SK-N-SH (cell line): ENCODE results near the gene CDKAL1. TPM values are rescaled to one million over a fixed set of nuclear protein-coding genes. Genes with fewer than 3 reads are reported as not detected.

ENCODE experiments used
- CTCF ChIA-PET: fragments of 300-600, 350-600 bp; formaldehyde crosslinking; extraction: SDS; loops from one replicate; lab custom pipeline; 2021; lab: Yijun Ruan, JAX
- POLR2A ChIA-PET: fragments of 350-600 bp; sonication (Branson Sonifier 250); formaldehyde crosslinking; extraction: SDS; loops from one replicate; lab custom pipeline; 2020; ENCODE audit warnings: antibody characterized with exemption, inconsistent platforms; lab: Yijun Ruan, JAX
- DNase-seq: peaks from one replicate; pipeline ENCODE4 v3.0.0; 2012
- H2AFZ ChIP-seq: fragments of 200-600 bp; sonication (generic); 2 replicates; pipeline ENCODE4 v1.8.1; 2016; ENCODE audit warnings: antibody characterized with exemption, mild to moderate bottlenecking, low read depth
- H3F3A ChIP-seq: fragments of 200-600 bp; sonication (generic); replicated peaks from 2 replicates; pipeline ENCODE3; 2016; ENCODE audit warnings: antibody characterized with exemption, mild to moderate bottlenecking; ENCODE audit not compliant: insufficient read depth
- H3K27ac ChIP-seq, 2 experiments: fragments of 200-500 bp in 1 of 2; fragments of 200-600 bp in 1 of 2; sonication (Bioruptor generic) in 1 of 2; sonication (generic), shearing (Covaris generic) in 1 of 2; 2 replicates each; pipeline versions ENCODE4 v1.5.1 to v1.6.1; 2014 to 2016; ENCODE audit warnings: low read depth in 2 of 2, inconsistent platforms in 1 of 2, low read length in 1 of 2, mild to moderate bottlenecking in 1 of 2, mixed read lengths in 1 of 2
- H3K27me3 ChIP-seq: fragments of 200-600 bp; sonication (generic), shearing (Covaris generic); 2 replicates; pipeline ENCODE4 v1.6.1; 2016; ENCODE audit warnings: mixed run types; ENCODE audit not compliant: insufficient read depth
- H3K36me3 ChIP-seq, 2 experiments: fragments of 200-500 bp in 1 of 2; fragments of 200-600 bp in 1 of 2; sonication (Bioruptor generic) in 1 of 2; sonication (generic) in 1 of 2; replicated peaks in 1 of 2; 2 replicates each; pipeline versions ENCODE3 to v1.5.1; 2014 to 2016; ENCODE audit warnings: low read length in 1 of 2, mild to moderate bottlenecking in 1 of 2; ENCODE audit not compliant: insufficient read depth in 2 of 2, control insufficient read depth in 1 of 2
- H3K4me1 ChIP-seq, 2 experiments: fragments of 200-500 bp in 1 of 2; fragments of 200-600 bp in 1 of 2; sonication (Bioruptor generic) in 1 of 2; sonication (generic), shearing (Covaris generic) in 1 of 2; 2 replicates each; pipeline versions ENCODE4 v1.5.1 to v1.6.1; 2014 to 2016; ENCODE audit warnings: low read depth in 1 of 2, low read length in 1 of 2, mixed run types in 1 of 2; ENCODE audit not compliant: insufficient read depth in 2 of 2, control insufficient read depth in 1 of 2
- H3K4me2 ChIP-seq: fragments of 200-600 bp; sonication (generic), shearing (Covaris generic); 2 replicates; pipeline ENCODE4 v1.6.1; 2017; ENCODE audit warnings: mixed run types
- H3K4me3 ChIP-seq, 2 experiments: fragments of 200-500 bp in 1 of 2; fragments of 200-600 bp in 1 of 2; sonication (Bioruptor generic) in 1 of 2; sonication (generic), shearing (Covaris generic) in 1 of 2; 2 replicates each; pipeline versions ENCODE4 v1.5.1 to v1.8.1; 2014 to 2016; ENCODE audit warnings: low read depth in 2 of 2, inconsistent platforms in 1 of 2, low read length in 1 of 2, mild to moderate bottlenecking in 1 of 2, mixed read lengths in 1 of 2, moderate library complexity in 1 of 2
- H3K79me2 ChIP-seq: fragments of 200-600 bp; sonication (generic); 2 replicates; pipeline ENCODE4 v1.8.1; 2017; ENCODE audit warnings: mild to moderate bottlenecking; ENCODE audit not compliant: insufficient read depth
- H3K9ac ChIP-seq: fragments of 200-600 bp; sonication (generic); 2 replicates; pipeline ENCODE4 v1.6.1; 2017; ENCODE audit warnings: mixed run types
- H3K9me2 ChIP-seq: fragments of 200-600 bp; sonication (generic); 2 replicates; pipeline ENCODE4 v1.6.1; 2017; ENCODE audit warnings: mixed run types
- H3K9me3 ChIP-seq: fragments of 200-600 bp; sonication (generic); 2 replicates; pipeline ENCODE4 v1.6.1; 2017; ENCODE audit warnings: mixed run types, mild to moderate bottlenecking, moderate library complexity
- H4K20me1 ChIP-seq: fragments of 200-600 bp; sonication (generic); 2 replicates; pipeline ENCODE4 v1.6.1; 2017; ENCODE audit warnings: mild to moderate bottlenecking, mixed run types; ENCODE audit not compliant: insufficient read depth
- EP300 ChIP-seq, 2 experiments: IDR thresholded peaks; 2 replicates each; pipeline versions ENCODE4 v1.4.0 to v1.6.1; 2012; ENCODE audit warnings: borderline replicate concordance in 1 of 2, low read depth in 1 of 2, low read length in 1 of 2
- EZH2phosphoT487 ChIP-seq: fragments of 200-600 bp; sonication (generic); IDR thresholded peaks from 2 replicates; pipeline ENCODE4 v1.6.1; 2017; ENCODE audit warnings: low read depth, mixed run types, mild to moderate bottlenecking, antibody characterized with exemption, moderate library complexity, borderline replicate concordance
- FOSL2 ChIP-seq: IDR thresholded peaks from 2 replicates; pipeline ENCODE4 v1.4.0; 2012; ENCODE audit warnings: low read depth, mild to moderate bottlenecking, moderate library complexity, borderline replicate concordance
- FOXJ3 ChIP-seq: sonication (generic); formaldehyde crosslinking; IDR thresholded peaks from 2 replicates; pipeline ENCODE4 v1.5.1; 2020; ENCODE audit warnings: mild to moderate bottlenecking, missing genetic modification reagents
- FOXM1 ChIP-seq: IDR thresholded peaks from 2 replicates; pipeline ENCODE4 v1.4.0; 2012; ENCODE audit warnings: low read depth, mild to moderate bottlenecking
- GABPA ChIP-seq: IDR thresholded peaks from 2 replicates; pipeline ENCODE4 v1.4.0; 2012; ENCODE audit warnings: low read depth, mild to moderate bottlenecking
- GATA2 ChIP-seq: sonication (generic); formaldehyde crosslinking; IDR thresholded peaks from 2 replicates; pipeline ENCODE4 v1.5.0; 2020; ENCODE audit warnings: mild to moderate bottlenecking, missing genetic modification reagents
- IRF3 ChIP-seq: fragments of 150-350 bp; IDR thresholded peaks from 2 replicates; pipeline ENCODE4 v1.6.1; 2016; ENCODE audit warnings: mild to moderate bottlenecking, low read depth, low read length
- JUND ChIP-seq: IDR thresholded peaks from 2 replicates; pipeline ENCODE4 v1.4.0; 2012
- MEF2A ChIP-seq: IDR thresholded peaks from 2 replicates; pipeline ENCODE4 v1.4.0; 2012; ENCODE audit warnings: low read depth, borderline replicate concordance
- MXI1 ChIP-seq: IDR thresholded peaks from 2 replicates; pipeline ENCODE4 v1.6.1; 2012; ENCODE audit warnings: mild to moderate bottlenecking, low read depth, low read length, improper control_type of control experiment
- NFIC ChIP-seq: IDR thresholded peaks from 2 replicates; pipeline ENCODE4 v1.4.0; 2012; ENCODE audit warnings: borderline replicate concordance
- PBX3 ChIP-seq: IDR thresholded peaks from 2 replicates; pipeline ENCODE4; 2012
- POLR2AphosphoS5 ChIP-seq: IDR thresholded peaks from 2 replicates; pipeline ENCODE4 v1.6.1; 2012; ENCODE audit warnings: low read depth, low read length
- RFX5 ChIP-seq: IDR thresholded peaks from 2 replicates; pipeline ENCODE4 v1.6.1; 2012; ENCODE audit warnings: mild to moderate bottlenecking, improper control_type of control experiment, low read length
- RXRA ChIP-seq: IDR thresholded peaks from 2 replicates; pipeline ENCODE4 v1.4.0; 2012; ENCODE audit warnings: low read depth, mild to moderate bottlenecking, borderline replicate concordance
- TAF1 ChIP-seq: IDR thresholded peaks from 2 replicates; pipeline ENCODE4 v1.6.1; 2012; ENCODE audit warnings: low read depth, mild to moderate bottlenecking, low read length, moderate library complexity, borderline replicate concordance
- TCF12 ChIP-seq: IDR thresholded peaks from 2 replicates; pipeline ENCODE4 v1.4.0; 2012
- TEAD4 ChIP-seq: IDR thresholded peaks from 2 replicates; pipeline ENCODE4 v1.4.0; 2012; ENCODE audit warnings: mild to moderate bottlenecking, borderline replicate concordance; ENCODE audit not compliant: insufficient read depth
- USF1 ChIP-seq: IDR thresholded peaks from 2 replicates; pipeline ENCODE4 v1.4.0; 2012; ENCODE audit warnings: low read depth, borderline replicate concordance
- USF2 ChIP-seq: fragments of 150-350 bp; IDR thresholded peaks from 2 replicates; pipeline ENCODE4 v1.6.1; 2017; ENCODE audit warnings: antibody characterized with exemption, low read length, low read depth, borderline replicate concordance
- YY1 ChIP-seq: IDR thresholded peaks from 2 replicates; pipeline ENCODE4 v1.4.0; 2012; ENCODE audit warnings: low read depth, mild to moderate bottlenecking
- WGBS: methylation state at CpG from one replicate; pipeline ENCODE4 v1.1.6; 2017; ENCODE audit warnings: low lambda C conversion rate; 5-methylcytosine and 5-hydroxymethylcytosine counted together
- polyA plus RNA-seq, 3 experiments: library from polyadenylated mRNA; depleted of rRNA; stranded (reverse); fragments of >200 nt; gene quantifications; 2 replicates each; pipeline ENCODE4 v1.2.3, GENCODE V29; 2012

CDKAL1 gene
- polyA plus RNA-seq, 1 of the 3 experiments (the other 2 are of a cell fraction) = 2.6 TPM

GRCh38 chr6:20606831-20607230 is 72.6 kb downstream of the CDKAL1 start (continued):
- TF ChIP-seq GATA2 (CRISPR knock-in tag) (no peak), RFX5 (no peak)

GRCh38 chr6:20608356-20608755 is 74.1 kb downstream of the CDKAL1 start:
- WGBS = over 99% methylated on average over 4 of the region's 4 CpGs
- no peaks in the 10 kb centered on the region for H3K9me2 ChIP-seq
- H3K9ac ChIP-seq = no peak overlapping the region
- H3K9me3 ChIP-seq = no peaks in the 10 kb centered on the region
- ChIA-PET CTCF (no interaction called here), POLR2A (no interaction called here)
- H4K20me1 ChIP-seq = no peaks in the 10 kb centered on the region
- H3K4me2 ChIP-seq = no peak overlapping the region
- no peaks in the 10 kb centered on the region for H3K36me3 ChIP-seq
- no peaks in the 10 kb centered on the region for H3K4me1 ChIP-seq
- H2AFZ ChIP-seq = no peak overlapping the region
- H3K4me3 ChIP-seq = no peak overlapping the region
- H3K79me2 ChIP-seq = no peaks in the 10 kb centered on the region
- no peaks in the 10 kb centered on the region for H3K27me3 ChIP-seq
- peak overlapping the region in 1 of 2 experiments; percentile 5; a peak in 1 of 4 replicates for H3K27ac ChIP-seq
- no peak for TF ChIP-seq POLR2AphosphoS5
- TF ChIP-seq GATA2 (CRISPR knock-in tag) = no peak
- no peak for TF ChIP-seq NFIC
- TF ChIP-seq TCF12 = no peak
- TF ChIP-seq USF2 = no peak
- no peak for TF ChIP-seq IRF3
- TF ChIP-seq FOSL2 = no peak
- no peak for TF ChIP-seq EP300 (IDR thresholded peaks at IDR 0.05; ENCODE audit: borderline replicate concordance in 1 of 2, low read depth in 1 of 2, low read length in 1 of 2)
- TF ChIP-seq PBX3 = no peak
- no peak for TF ChIP-seq TAF1
- no peak for DNase-seq
- peaks cover 4% of the 10 kb centered on the region for H3F3A ChIP-seq

- no peaks in the 10 kb centered on the region for H3K27me3 ChIP-seq
- no peaks in the 10 kb centered on the region for H3K79me2 ChIP-seq
- no peak overlapping the region for H3K9ac ChIP-seq
- no peaks in the 10 kb centered on the region for H3K9me2 ChIP-seq
- H3K4me3 ChIP-seq = no peak overlapping the region
- H3K9me3 ChIP-seq = no peaks in the 10 kb centered on the region
- ChIA-PET CTCF (no interaction called here), POLR2A (no interaction called here)
- H3F3A ChIP-seq = peaks cover 4% of the 10 kb centered on the region
- H3K36me3 ChIP-seq = no peaks in the 10 kb centered on the region
- 87% methylated on average over 2 of the region's 2 CpGs for WGBS
- no peaks in the 10 kb centered on the region for H4K20me1 ChIP-seq
- peak overlapping the region in 1 of 2 experiments; percentile 5; a peak in 1 of 4 replicates for H3K27ac ChIP-seq
- H2AFZ ChIP-seq = no peak overlapping the region
- H3K4me2 ChIP-seq = no peak overlapping the region
- DNase-seq = no peak
- H3K4me1 ChIP-seq = no peaks in the 10 kb centered on the region
- TF ChIP-seq EZH2phosphoT487 (no peak), GABPA (no peak), EP300 (IDR thresholded peaks at IDR 0.05; ENCODE audit: borderline replicate concordance in 1 of 2, low read depth in 1 of 2, low read length in 1 of 2) (no peak), USF1 (no peak), FOXJ3 (CRISPR knock-in tag) (no peak), TCF12 (no peak), IRF3 (no peak), NFIC (no peak), FOXM1 (no peak), TEAD4 (no peak), MXI1 (no peak), JUND (no peak), RXRA (no peak), YY1 (no peak), MEF2A (no peak), TAF1 (no peak)
Measured at GRCh38 chr6:20608905-20609304, 74.6 kb downstream of the CDKAL1 start.
